Stromal cell of bone marrow (primary cell): ENCODE results near the gene KLC1.
"Not testable (repeated sequence)": the region's sequence is repeated elsewhere in the genome, so short reads cannot be mapped to it uniquely, and the experiment has no call there.

Source experiments
- DNase-seq: peaks from one replicate; pipeline ENCODE4 v3.0.0-alpha.2; 2012; ENCODE audit warnings: low read depth

Gene KLC1

DNA sequence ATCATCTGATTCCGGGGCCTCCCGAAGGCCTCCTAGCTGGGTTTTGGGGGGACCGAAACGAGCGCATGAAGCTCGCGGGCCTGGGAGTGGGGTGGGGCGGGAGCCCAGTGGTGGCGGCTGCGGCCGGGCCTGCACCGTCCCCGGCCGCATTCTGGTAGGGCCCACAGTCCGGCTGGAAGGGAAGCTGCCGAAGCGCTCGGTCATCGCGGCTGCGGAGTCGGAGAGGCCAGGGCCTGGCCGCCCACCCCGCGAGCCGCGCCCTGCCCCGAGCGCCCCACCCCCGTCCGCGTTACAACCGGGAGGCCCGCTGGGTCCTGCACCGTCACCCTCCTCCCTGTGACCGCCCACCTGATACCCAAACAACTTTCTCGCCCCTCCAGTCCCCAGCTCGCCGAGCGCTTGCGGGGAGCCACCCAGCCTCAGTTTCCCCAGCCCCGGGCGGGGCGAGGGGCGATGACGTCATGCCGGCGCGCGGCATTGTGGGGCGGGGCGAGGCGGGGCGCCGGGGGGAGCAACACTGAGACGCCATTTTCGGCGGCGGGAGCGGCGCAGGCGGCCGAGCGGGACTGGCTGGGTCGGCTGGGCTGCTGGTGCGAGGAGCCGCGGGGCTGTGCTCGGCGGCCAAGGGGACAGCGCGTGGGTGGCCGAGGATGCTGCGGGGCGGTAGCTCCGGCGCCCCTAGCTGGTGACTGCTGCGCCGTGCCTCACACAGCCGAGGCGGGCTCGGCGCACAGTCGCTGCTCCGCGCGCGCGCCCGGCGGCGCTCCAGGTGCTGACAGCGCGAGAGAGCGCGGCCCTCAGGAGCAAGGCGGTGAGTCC lies at the start of gene KLC1:
TSS of gene KLC1 (plus strand) at position 528 of the 819 bp plus-strand sequence. CDS start 25,354 bp downstream, outside the sequence.
- peak; percentile 53 for DNase-seq

DNA sequence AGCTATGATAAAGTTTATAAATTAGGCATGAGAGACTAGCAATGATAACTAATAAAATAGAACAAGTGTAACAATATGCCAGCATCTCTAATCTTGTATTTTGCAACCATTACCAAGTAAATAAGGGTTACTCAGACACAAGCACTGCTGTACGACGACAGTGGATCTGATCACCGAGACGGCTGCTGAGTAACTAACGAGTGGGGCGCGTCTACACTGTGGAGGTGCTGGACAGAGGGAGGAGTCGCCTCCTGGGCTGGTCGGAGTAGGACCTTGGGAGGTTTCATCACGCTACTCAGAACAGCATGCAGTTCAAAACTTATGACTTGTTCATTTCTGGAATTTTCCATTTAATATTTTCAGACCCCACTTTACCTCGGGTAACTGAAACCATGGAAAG lies 47.8 kb upstream of the KLC1 start:
- DNase-seq = no peak

DNA sequence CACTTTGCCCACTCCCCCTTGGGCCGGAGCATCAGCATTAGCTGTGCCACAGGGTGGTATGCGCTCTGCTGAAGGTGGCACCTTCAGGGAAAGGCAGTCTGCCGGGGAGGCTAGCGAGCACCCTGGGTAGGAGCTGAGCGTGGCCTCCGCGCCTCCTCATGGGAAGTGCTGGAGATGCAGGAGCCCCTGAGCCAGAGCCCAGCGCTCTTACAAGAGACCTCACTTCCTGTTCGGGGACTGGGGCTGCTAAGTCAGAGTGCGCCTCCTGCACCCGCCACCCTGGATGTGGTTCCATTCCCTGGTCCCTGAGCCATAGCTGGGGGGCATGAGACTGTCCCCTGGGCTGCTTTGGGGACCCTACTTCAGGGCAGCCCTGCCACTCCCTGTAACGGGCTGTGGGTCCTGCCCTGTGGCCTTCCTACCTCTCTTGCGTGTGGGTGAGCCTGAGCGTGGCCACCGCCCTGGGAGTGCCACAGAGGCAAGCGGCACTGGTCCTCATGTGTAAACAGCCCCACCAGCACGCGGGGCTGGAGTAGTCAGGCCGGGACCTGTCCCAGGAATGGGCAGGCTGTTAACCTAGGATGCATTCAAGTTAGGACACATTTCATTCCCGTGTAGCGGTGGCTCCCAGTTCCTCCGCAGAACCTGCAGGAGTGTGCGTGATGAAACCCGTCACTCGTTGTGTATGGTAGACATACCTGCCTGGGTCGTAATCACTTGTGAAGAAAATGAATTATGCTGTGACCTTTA lies 46.9 kb upstream of the KLC1 start:
- no peak for DNase-seq

- DNase-seq = no peak
Observed at GRCh38 chr14:103584326-103584915, 44.6 kb upstream of the KLC1 start.

GRCh38 chr14:103593577-103593976 lies 35.4 kb upstream of the KLC1 start:
- DNase-seq = no peak

GRCh38 chr14:103594265-103594664 lies 34.7 kb upstream of the KLC1 start:
- DNase-seq = no peak

DNA sequence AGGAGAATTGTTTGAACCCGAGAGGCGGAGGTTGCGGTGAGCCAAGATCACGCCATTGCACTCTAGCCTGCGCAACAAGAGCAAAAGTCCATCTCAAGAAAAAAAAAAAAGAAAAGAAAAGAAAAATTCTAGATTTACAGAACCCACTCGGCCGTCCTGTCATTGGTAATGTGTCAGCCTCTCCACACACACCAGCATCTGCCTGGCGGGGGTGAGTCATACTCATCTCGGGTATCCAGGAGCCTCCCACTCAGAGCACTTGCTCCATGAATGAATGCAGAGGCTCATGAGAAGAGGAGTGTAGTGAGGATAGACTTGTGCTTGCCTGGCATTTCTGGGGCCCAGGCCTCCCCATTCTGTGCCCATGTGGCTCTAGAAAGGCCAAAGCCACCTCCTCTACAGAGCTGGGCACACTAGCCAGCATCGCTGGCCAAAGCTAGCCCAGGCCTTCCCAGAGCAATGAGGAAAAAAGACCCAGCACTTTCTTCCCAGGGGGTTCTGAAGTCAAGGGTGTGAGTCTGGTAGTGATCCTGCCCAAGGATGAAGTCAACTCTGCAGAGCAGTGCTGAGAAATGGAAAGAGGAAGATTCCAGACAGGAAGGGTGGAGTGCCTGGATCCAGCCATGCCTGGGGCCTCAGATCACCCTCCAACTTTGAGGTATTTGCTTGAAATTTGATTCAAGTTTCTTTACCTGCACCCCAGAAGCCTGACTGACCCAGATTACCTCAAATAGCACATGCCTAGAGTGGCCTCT lies 31.2 kb upstream of the KLC1 start:
- DNase-seq = peak; percentile 85

- no peak for DNase-seq
Observed at GRCh38 chr14:103600503-103600902, 28.5 kb upstream of the KLC1 start.

GRCh38 chr14:103604620-103605019 lies 24.4 kb upstream of the KLC1 start:
- no peak for DNase-seq

- DNase-seq = peak; percentile 84
Observed at GRCh38 chr14:103606963-103607668, 21.9 kb upstream of the KLC1 start.

- DNase-seq = no peak
Observed at GRCh38 chr14:103607822-103608221, 21.2 kb upstream of the KLC1 start.

GRCh38 chr14:103609081-103609480 lies 19.9 kb upstream of the KLC1 start:
- not testable (repeated sequence) for DNase-seq

GRCh38 chr14:103611215-103611614 lies 17.8 kb upstream of the KLC1 start:
- no peak for DNase-seq

- no peak for DNase-seq
Observed at GRCh38 chr14:103613517-103613916, 15.5 kb upstream of the KLC1 start.

- no peak for DNase-seq
Observed at GRCh38 chr14:103616635-103617300, 12.2 kb upstream of the KLC1 start.

DNA sequence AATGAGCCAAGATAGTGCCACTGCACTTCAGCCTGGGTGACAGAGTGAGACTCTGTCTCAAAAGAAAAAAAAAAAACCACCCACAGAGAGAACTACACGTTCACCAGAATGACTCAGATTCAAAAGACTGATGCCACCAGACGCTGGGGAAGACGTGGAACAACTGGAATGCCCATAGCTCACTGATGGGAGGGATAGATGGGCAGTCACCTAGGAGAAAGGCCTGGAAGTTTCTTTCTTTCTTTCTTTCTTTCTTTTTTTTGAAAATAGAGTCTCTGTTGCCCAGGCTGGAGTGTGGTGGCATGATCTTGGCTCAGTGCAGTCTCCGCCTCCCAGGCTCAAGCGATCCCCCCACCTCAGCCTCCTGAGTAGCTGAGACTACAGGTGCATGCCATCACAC lies 10.0 kb upstream of the KLC1 start:
- DNase-seq = no peak

DNA sequence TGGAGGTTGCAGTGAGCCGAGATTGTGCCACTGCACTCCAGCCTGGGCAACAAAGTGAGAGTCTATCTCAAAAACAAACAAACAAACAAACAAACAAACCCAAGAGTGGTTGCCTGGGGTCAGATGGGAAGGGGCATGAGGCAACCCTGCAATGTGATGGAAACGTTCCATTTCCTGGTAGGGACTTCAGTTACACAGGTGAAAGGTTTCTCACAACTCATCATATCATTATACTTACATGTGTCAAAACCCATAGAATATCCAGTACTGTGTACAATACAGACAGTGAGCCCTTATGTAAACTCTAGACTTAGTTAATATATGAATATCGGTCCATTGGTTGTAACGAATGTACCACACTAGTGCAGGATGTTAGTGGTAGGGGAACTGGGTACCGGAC lies 7.2 kb upstream of the KLC1 start:
- DNase-seq = no peak

GRCh38 chr14:103623308-103623707 lies 5.7 kb upstream of the KLC1 start:
- DNase-seq = no peak

DNA sequence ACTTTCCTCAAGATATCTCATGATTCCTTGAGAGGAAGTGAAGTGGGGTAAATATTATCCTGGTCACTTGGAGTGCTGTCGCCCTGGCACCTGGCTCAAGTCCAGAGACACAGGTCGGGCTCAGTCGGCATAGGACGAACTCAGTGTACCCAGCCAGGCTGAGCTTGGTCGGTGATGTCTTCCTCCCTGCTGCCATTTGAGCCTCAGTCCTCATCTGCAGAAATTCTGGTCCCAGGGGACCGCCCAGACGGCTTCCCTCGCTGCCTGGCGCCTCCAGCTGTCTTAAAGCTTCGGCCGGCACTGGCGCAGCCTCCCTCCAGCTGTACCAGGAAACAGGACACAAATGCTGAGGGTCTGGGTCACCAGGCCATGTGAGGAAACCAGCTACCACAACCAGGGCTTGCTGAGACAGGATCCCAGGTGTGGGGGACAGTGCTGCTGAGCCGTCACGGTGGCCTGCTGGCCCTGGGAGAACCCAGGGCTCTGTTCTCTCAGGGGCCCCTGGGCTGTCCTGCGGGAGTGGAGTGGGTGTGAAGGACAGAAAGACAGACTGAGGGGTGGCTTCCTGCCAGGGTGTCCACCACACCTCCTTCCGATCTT lies 5.0 kb upstream of the KLC1 start:
- no peak for DNase-seq

DNA sequence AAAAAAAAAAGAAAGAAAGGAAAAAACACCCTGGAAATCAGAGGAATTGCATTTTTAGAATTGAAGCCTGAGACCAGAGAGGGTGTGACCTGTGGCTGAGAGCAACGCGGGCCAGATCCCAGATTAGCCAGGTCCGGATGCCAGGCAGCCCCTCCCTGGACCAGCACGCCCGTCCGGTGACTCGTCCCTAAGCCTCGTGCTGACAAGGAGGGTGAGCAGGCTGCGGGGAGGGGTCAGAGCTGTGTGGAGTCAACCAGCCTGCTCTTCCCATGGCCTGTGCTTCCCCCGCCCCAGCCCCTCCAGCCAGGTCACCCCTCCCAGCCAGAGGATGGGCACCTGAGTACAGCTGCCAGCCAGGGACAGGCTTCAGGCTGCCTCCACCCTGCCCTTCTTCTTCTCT lies 4.2 kb upstream of the KLC1 start:
- DNase-seq = peak; percentile 72
